Measurements from ENCODE around the gene RHBDL2. TPM values are rescaled to one million over a fixed set of nuclear protein-coding genes. Genes with fewer than 3 reads are reported as not detected.
A peak's percentile ranks its signal among the peaks of the same experiment; 100 is the strongest.

RHBDL2 gene
- polyA plus RNA-seq, 1 donor from 2014 or later = not detected

- Histone ChIP-seq H3K27ac (ENCODE audit: low read length) (no peak overlapping the region), H3K27me3 (ENCODE audit: insufficient read depth, low read depth, low read length) (no peaks in the 10 kb centered on the region), H3K4me2 (ENCODE audit: low read length) (no peak overlapping the region), H2AFZ (ENCODE audit: low read depth, low read length) (no peak overlapping the region), H3K9ac (ENCODE audit: low read length) (no peak overlapping the region), H3K36me3 (ENCODE audit: insufficient read depth, low read length) (no peaks in the 10 kb centered on the region), H3K9me2 (ENCODE audit: insufficient read depth, low read length) (no peaks in the 10 kb centered on the region), H3K79me2 (replicated peaks; ENCODE audit: insufficient read depth, low read length) (peaks cover 13% of the 10 kb centered on the region), H4K20me1 (ENCODE audit: insufficient read depth) (no peaks in the 10 kb centered on the region), H3F3A (ENCODE audit: insufficient read depth, low read length, poor library complexity, severe bottlenecking) (no peaks in the 10 kb centered on the region), H3K9me3 (ENCODE audit: low read length) (no peaks in the 10 kb centered on the region), H3K4me3 (ENCODE audit: low read length) (no peak overlapping the region)
- TF ChIP-seq POLR2AphosphoS5 (IDR thresholded peaks at IDR 0.05) (no peak), REST (IDR thresholded peaks at IDR 0.05; ENCODE audit: borderline replicate concordance) (no peak), RAD21 (conservative IDR thresholded peaks at IDR 0.05) (no peak), EZH2 (IDR thresholded peaks at IDR 0.05; ENCODE audit: borderline replicate concordance, insufficient read depth, low read length, poor library complexity, severe bottlenecking) (no peak), EP300 (conservative IDR thresholded peaks at IDR 0.05; ENCODE audit: poor library complexity, severe bottlenecking) (no peak), SMC3 (conservative IDR thresholded peaks at IDR 0.05; ENCODE audit: poor library complexity) (no peak), MXI1 (conservative IDR thresholded peaks at IDR 0.05; ENCODE audit: poor library complexity, severe bottlenecking) (no peak)
Observed at GRCh38 chr1:38865112-38865715, 76.4 kb downstream of the RHBDL2 start.

- Histone ChIP-seq H3K9me3 (ENCODE audit: low read length) (no peaks in the 10 kb centered on the region), H3K9me2 (ENCODE audit: insufficient read depth, low read length) (no peaks in the 10 kb centered on the region), H3K4me2 (ENCODE audit: low read length) (peak overlapping the region; percentile 82), H3K79me2 (replicated peaks; ENCODE audit: insufficient read depth, low read length) (peaks cover 42% of the 10 kb centered on the region), H3F3A (ENCODE audit: insufficient read depth, low read length, poor library complexity, severe bottlenecking) (no peaks in the 10 kb centered on the region), H3K36me3 (ENCODE audit: insufficient read depth, low read length) (no peaks in the 10 kb centered on the region), H2AFZ (ENCODE audit: low read depth, low read length) (peak overlapping the region; percentile 99), H3K4me3 (ENCODE audit: low read length) (peak overlapping the region; percentile 90), H3K27ac (ENCODE audit: low read length) (peak overlapping the region; percentile 82), H3K9ac (ENCODE audit: low read length) (peak overlapping the region; percentile 82), H3K27me3 (ENCODE audit: insufficient read depth, low read depth, low read length) (no peaks in the 10 kb centered on the region), H4K20me1 (ENCODE audit: insufficient read depth) (no peaks in the 10 kb centered on the region)
- TF ChIP-seq SMC3 (conservative IDR thresholded peaks at IDR 0.05; ENCODE audit: poor library complexity) (no peak), TAF1 (IDR thresholded peaks at IDR 0.05; ENCODE audit: low read depth) (no peak), REST (IDR thresholded peaks at IDR 0.05; ENCODE audit: borderline replicate concordance) (no peak), CTCF (IDR thresholded peaks at IDR 0.05; ENCODE audit: poor library complexity, severe bottlenecking) (no peak), EP300 (conservative IDR thresholded peaks at IDR 0.05; ENCODE audit: poor library complexity, severe bottlenecking) (no peak), POLR2AphosphoS5 (IDR thresholded peaks at IDR 0.05) (no peak), EZH2 (IDR thresholded peaks at IDR 0.05; ENCODE audit: borderline replicate concordance, insufficient read depth, low read length, poor library complexity, severe bottlenecking) (no peak), MXI1 (conservative IDR thresholded peaks at IDR 0.05; ENCODE audit: poor library complexity, severe bottlenecking) (no peak), RAD21 (conservative IDR thresholded peaks at IDR 0.05) (no peak)
Observed at GRCh38 chr1:38860454-38860795, 81.2 kb downstream of the RHBDL2 start.
